ENCODE measurements around the gene FRMD4B. TPM values are rescaled to one million over a fixed set of nuclear protein-coding genes. Genes with fewer than 3 reads are reported as not detected.
"Not testable (repeated sequence)": the region's sequence is repeated elsewhere in the genome, so short reads cannot be mapped to it uniquely, and the experiment has no call there.

FRMD4B gene
- total and polyA plus RNA-seq, 2 donors (not counting 1 experiment from before 2014, with no cell fraction given), result 0.86 to 1.2 TPM

DNA sequence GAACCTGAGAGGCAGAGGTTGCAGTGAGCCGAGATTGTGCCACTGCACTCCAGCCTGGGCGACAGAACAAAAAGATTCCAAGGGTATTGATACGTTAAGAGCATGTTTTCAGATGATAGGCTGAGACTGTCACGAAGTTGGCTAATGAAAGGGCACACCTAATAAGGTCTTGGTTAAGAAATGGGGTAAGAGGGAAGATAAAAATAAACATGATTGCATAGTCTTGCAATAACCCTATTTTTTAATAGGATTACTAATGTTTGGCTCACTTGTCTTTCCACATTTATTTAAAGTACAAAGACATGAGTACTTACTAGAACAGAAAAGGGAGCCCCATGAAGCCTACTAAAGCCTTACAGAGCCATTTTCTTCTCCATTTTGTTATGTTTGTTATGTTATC lies 109.0 kb downstream of the FRMD4B start:
- Histone ChIP-seq H3K9me3 (ENCODE audit: control insufficient read depth, insufficient read depth, low read depth, low read length) (no peaks in the 10 kb centered on the region), H3K36me3 (ENCODE audit: control insufficient read depth, insufficient read depth, low read length) (no peaks in the 10 kb centered on the region), H3K27ac (ENCODE audit: insufficient read depth, low read length) (no peak overlapping the region), H4K20me1 (ENCODE audit: control insufficient read depth, extremely low read depth, insufficient read depth, low read length) (no peaks in the 10 kb centered on the region), H3K27me3 (ENCODE audit: control insufficient read depth, insufficient read depth, low read length) (no peaks in the 10 kb centered on the region), H3K4me1 (ENCODE audit: control insufficient read depth, extremely low read depth, insufficient read depth, low read length) (no peaks in the 10 kb centered on the region), H3K79me2 (ENCODE audit: control insufficient read depth, insufficient read depth, low read length) (no peaks in the 10 kb centered on the region), H3K9ac (ENCODE audit: insufficient read depth, low read length) (no peak overlapping the region), H2AFZ (ENCODE audit: low read length) (no peak overlapping the region), H3K4me2 (ENCODE audit: extremely low read depth, insufficient read depth, low read length) (no peak overlapping the region), H3K4me3 (replicated peaks in 1 of 4; ENCODE audit: control extremely low read depth in 1 of 4, insufficient read depth in 1 of 4, low read depth in 3 of 4, low read length in 4 of 4) (no peak overlapping the region)
- peak in 1 of 2 donors; percentile 70 for DNase-seq (ENCODE audit: low read depth in 2 of 2)
- TF ChIP-seq, protein P1, sequence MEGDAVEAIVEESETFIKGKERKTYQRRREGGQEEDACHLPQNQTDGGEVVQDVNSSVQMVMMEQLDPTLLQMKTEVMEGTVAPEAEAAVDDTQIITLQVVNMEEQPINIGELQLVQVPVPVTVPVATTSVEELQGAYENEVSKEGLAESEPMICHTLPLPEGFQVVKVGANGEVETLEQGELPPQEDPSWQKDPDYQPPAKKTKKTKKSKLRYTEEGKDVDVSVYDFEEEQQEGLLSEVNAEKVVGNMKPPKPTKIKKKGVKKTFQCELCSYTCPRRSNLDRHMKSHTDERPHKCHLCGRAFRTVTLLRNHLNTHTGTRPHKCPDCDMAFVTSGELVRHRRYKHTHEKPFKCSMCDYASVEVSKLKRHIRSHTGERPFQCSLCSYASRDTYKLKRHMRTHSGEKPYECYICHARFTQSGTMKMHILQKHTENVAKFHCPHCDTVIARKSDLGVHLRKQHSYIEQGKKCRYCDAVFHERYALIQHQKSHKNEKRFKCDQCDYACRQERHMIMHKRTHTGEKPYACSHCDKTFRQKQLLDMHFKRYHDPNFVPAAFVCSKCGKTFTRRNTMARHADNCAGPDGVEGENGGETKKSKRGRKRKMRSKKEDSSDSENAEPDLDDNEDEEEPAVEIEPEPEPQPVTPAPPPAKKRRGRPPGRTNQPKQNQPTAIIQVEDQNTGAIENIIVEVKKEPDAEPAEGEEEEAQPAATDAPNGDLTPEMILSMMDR (conservative IDR thresholded peaks at IDR 0.05 in 1 of 2, IDR thresholded peaks at IDR 0.05 in 1 of 2; ENCODE audit: low read depth in 1 of 2, low read length in 2 of 2), result no peak

- not testable (repeated sequence) for H2AFZ ChIP-seq (ENCODE audit: low read length); DNase-seq (ENCODE audit: low read depth in 2 of 2); H3K4me2 ChIP-seq (ENCODE audit: extremely low read depth, insufficient read depth, low read length); H3K36me3 ChIP-seq (ENCODE audit: control insufficient read depth, insufficient read depth, low read length); H3K9me3 ChIP-seq (ENCODE audit: control insufficient read depth, insufficient read depth, low read depth, low read length); H3K4me3 ChIP-seq (replicated peaks in 1 of 4; ENCODE audit: control extremely low read depth in 1 of 4, insufficient read depth in 1 of 4, low read depth in 3 of 4, low read length in 4 of 4); H3K4me1 ChIP-seq (ENCODE audit: control insufficient read depth, extremely low read depth, insufficient read depth, low read length); H3K9ac ChIP-seq (ENCODE audit: insufficient read depth, low read length); H4K20me1 ChIP-seq (ENCODE audit: control insufficient read depth, extremely low read depth, insufficient read depth, low read length); H3K27ac ChIP-seq (ENCODE audit: insufficient read depth, low read length); H3K79me2 ChIP-seq (ENCODE audit: control insufficient read depth, insufficient read depth, low read length); H3K27me3 ChIP-seq (ENCODE audit: control insufficient read depth, insufficient read depth, low read length)
Measured at GRCh38 chr3:69276191-69276590, 109.7 kb downstream of the FRMD4B start.

GRCh38 chr3:69273896-69274295 lies 112.0 kb downstream of the FRMD4B start:
- no peak overlapping the region for H3K4me3 ChIP-seq (replicated peaks in 1 of 4; ENCODE audit: control extremely low read depth in 1 of 4, insufficient read depth in 1 of 4, low read depth in 3 of 4, low read length in 4 of 4)
- DNase-seq (ENCODE audit: low read depth in 2 of 2), result peak; percentile 10 to 20

More at GRCh38 chr3:69273896-69274295, 112.0 kb downstream of the FRMD4B start:
- H3K27ac ChIP-seq (ENCODE audit: insufficient read depth, low read length), result no peak overlapping the region
- no peak overlapping the region for H3K9ac ChIP-seq (ENCODE audit: insufficient read depth, low read length)
- no peaks in the 10 kb centered on the region for H3K27me3 ChIP-seq (ENCODE audit: control insufficient read depth, insufficient read depth, low read length)
- no peaks in the 10 kb centered on the region for H3K9me3 ChIP-seq (ENCODE audit: control insufficient read depth, insufficient read depth, low read depth, low read length)
- no peaks in the 10 kb centered on the region for H3K4me1 ChIP-seq (ENCODE audit: control insufficient read depth, extremely low read depth, insufficient read depth, low read length)
- no peaks in the 10 kb centered on the region for H3K36me3 ChIP-seq (ENCODE audit: control insufficient read depth, insufficient read depth, low read length)
- H3K4me2 ChIP-seq (ENCODE audit: extremely low read depth, insufficient read depth, low read length), result no peak overlapping the region
- no peaks in the 10 kb centered on the region for H3K79me2 ChIP-seq (ENCODE audit: control insufficient read depth, insufficient read depth, low read length)
- TF ChIP-seq, protein P1 (conservative IDR thresholded peaks at IDR 0.05 in 1 of 2, IDR thresholded peaks at IDR 0.05 in 1 of 2; ENCODE audit: low read depth in 1 of 2, low read length in 2 of 2), result no peak
- H2AFZ ChIP-seq (ENCODE audit: low read length), result no peak overlapping the region
- H4K20me1 ChIP-seq (ENCODE audit: control insufficient read depth, extremely low read depth, insufficient read depth, low read length), result no peaks in the 10 kb centered on the region
